Measurements from ENCODE around the gene EIF1B.
A peak's percentile ranks its signal among the peaks of the same experiment; 100 is the strongest.
"Not testable (repeated sequence)": the region's sequence is repeated elsewhere in the genome, so short reads cannot be mapped to it uniquely, and the experiment has no call there.

EIF1B gene

GRCh38 chr3:40309418-40309924 lies at the start of gene EIF1B:
Gene EIF1B (plus strand): TSS chr3:40309707. CDS start chr3:40309942, 235 bp downstream.
- DNase-seq, result peak; percentile 84

DNA sequence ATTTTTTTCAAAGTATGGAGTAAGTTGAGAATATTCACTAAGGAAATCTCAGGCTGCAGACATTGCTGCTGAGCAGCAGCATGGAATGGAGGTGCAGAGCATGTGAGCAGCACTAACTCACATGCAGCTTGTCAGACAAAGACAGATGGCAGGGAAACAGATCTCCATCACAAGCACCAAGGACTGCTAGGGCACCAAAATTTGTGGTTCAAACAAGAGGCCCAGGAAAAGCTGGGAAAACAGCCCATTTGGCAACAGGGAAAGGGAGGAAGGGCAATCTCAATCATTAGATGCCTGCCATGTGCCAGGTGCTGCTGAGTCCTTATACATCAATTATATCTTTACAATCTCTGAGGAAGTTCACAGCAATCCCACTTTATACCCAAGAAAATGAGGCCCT lies 47.2 kb upstream of the EIF1B start:
- no peak for DNase-seq

DNA sequence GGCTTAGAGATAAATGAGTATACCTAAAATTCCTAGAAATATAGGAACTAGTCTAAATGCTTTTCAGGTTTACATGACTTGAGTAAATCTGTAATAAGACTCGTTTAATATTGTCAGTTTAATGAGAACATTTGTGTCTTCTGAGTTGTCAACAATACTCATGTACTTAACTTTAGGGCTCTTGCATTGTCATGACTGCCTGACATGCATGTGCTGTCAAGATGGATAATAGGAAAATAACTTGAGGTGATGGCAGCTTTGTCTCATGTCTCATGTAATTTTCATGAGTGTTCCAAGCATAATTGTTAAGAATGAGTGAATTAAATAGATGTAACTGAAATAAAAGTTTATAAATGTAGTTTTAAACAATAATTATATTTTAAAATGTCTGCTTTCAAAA lies 45.1 kb upstream of the EIF1B start:
- no peak for DNase-seq

- no peak for DNase-seq
Measured at GRCh38 chr3:40265181-40265580, 44.3 kb upstream of the EIF1B start.

- no peak for DNase-seq
Measured at GRCh38 chr3:40267937-40268724, 41.4 kb upstream of the EIF1B start.

DNA sequence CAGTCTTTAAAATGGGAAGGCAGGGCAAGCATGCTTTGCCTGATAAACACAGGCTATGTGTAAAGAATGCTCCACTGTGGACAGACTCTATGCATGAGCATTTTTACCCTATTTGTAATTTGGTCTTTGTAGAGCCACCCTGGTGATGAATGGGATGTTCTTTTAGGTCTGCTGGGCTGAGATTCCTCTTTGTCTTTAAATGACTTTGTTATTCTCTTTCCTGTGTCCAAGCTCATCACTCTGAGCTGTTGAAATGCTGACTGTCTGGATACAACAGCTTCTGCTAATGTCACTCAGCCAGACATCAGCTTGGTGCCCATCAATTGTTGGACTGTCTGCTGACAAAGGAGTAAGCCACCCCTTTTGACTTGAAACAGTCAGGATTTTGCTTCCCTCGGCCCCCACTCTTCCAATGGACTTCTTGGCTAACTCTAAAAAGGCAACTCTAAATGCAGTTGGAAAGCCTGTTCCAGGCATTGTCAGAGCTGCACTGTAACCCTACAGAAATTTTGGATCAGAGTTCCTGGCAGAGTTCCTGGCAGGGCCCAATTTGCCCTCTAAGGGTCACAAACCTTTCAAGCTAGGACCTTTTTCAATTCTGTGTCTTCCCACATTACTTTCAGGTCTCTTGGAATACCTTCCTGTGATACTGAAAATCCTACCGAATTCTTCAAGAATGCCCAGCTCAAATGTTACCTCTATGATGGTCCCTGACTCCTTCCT lies 40.5 kb upstream of the EIF1B start:
- DNase-seq, result no peak

- no peak for DNase-seq
Measured at GRCh38 chr3:40278791-40279190, 30.7 kb upstream of the EIF1B start.

GRCh38 chr3:40281995-40282394 lies 27.5 kb upstream of the EIF1B start:
- DNase-seq, result no peak

DNA sequence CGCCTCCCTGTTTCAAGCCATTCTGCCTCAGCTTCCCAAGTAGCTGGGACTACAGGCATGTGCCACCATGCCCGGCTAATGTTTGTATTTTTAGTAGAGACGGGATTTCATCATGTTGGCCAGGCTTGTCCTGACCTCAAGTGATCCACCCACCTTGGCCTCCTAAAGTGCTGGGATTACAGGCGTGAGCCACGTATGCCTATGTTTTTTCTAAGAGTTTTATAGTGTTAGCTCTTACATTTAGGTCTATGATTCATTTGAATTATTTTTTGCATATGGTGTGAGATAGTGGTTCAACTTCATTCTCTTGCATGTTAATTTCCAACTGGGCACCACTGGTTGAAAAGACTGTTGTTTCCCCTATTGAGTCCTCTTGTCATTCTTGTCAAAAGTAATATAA lies 26.4 kb upstream of the EIF1B start:
- not testable (repeated sequence) for DNase-seq

DNA sequence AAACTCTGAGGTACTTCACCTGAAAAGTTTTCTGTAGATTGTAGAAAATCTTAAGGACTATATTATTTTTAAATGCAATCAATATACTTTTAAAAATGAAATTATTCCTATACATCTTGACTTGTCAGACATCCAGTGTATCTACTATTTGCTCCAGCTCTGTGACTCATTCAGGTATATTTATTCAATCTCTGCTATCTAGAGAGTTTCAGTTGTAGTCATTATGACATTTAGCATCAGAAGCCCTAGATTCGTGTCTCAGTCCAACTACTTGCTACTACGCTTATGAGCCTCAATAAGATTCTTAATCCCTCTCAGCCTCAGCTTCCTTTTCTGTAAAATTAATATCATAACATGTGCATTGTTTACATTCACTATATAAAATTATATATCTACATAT lies 22.3 kb upstream of the EIF1B start:
- DNase-seq, result no peak

DNA sequence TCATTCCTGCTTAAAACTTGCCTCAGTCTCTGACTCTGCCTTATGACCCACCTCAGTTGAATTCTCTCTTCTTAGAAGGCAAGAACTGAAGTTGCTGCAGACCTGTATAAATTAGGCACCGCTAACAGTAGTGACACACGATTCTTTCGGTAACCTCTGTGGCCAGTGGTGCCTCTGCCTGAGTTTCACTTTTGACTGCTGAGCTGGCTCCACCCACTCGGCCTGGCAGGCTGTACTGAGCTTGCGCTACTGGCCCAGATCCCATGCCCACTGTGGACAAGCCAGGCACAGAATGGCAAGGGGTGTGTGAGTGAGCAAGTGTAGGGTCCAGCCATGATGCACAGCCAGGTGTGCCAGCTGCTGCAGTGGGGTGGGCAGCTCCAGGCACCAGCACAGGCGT lies 19.1 kb upstream of the EIF1B start:
- DNase-seq, result no peak

GRCh38 chr3:40291471-40291870 lies 18.0 kb upstream of the EIF1B start:
- DNase-seq, result no peak

DNA sequence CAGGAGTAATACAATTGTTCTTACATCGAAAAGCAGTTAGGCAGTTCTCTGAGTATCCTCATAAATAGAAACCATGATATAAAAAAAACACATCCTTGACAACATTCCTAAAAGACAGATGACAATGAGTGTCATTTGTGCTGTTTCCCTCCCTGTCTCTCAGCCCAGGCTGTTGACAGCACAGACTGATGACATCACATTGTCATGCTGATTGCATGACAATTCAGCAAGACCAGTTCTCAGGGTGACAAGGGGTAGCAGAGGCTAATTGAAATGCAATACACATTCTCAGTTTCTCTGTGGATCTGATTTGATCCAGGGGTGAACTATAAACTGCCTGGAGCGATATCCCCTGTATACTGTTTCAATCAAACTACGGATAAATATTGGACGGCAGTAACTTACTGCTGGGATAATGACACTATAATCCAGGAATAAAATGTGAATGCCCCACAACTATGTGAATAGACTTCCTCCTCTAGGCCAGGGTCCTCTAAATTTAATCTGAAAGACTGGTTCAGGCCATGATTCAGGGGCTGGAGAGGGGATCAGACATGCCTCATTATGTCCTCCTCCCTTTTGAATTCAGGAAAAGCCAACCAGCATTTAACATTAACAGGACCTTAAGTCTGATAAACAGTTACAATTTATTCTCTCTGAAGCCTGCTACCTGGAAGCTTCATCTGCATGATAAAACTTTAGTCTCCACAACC lies 16.7 kb upstream of the EIF1B start:
- no peak for DNase-seq

DNA sequence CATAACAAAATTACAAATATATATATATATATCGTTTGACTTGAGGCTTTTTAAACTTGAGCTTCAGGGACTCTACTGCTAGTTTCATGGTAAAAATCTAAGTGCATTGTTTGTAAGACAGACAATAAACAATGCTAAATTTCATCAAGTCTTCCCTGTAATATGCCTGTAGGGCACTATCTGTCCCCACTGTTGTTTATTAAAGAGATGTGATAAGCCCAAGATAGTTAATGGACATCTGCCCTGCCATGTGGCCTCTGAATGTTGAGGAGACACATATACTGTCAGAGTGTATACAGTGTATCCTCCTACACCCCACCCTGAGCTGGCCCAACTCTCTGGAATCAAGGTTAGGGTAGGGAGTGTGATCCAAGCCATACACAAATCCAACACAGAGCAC lies 15.1 kb upstream of the EIF1B start:
- no peak for DNase-seq

DNA sequence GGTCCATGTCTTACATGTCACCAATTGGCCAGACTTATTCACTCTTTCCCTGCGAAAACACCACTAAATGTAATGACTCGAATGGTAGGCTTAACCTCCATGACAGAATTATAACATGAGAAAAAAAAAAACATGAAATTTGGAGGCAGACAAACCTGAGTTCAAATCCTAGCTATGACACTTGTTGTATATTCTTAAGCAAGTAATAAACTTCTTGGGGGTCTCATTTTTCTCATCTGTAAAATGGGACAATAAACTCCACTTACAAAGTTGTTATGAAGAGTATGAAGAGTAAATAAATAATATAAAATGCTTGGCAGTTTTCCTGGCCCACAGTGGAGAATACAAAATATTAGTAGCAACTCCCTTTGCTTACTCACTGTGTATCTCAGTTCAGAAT lies 11.4 kb upstream of the EIF1B start:
- no peak for DNase-seq

GRCh38 chr3:40299130-40299720 lies 10.3 kb upstream of the EIF1B start:
- no peak for DNase-seq

DNA sequence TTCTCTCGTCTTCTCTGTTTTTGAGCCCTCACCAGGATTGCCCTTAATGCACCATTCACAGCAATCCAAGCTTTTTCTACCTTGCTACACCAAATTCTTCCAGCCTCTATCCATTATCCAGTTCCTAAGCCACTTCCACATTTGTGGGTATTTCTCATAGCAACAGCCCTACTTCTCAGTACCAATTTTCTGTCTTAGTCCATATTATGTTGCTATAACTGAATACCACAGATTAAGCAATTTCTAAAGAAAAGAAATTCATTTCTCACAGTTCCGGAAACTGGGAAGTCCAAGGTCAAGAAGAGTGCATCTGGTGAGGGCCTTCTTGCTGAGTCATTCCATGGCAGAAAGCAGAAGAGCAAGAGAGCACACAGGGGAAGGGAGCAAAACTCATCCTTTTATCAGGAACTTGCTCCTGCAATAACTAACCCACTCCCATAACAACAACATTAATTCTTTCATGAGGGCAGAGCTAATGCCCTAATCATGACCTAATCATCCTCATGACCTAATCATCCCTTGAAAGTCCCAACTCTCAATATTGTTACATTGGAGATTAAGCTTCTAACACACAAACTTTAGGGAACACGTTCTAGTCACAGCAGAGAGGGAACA lies 9.7 kb upstream of the EIF1B start:
- no peak for DNase-seq

- no peak for DNase-seq
Measured at GRCh38 chr3:40302784-40303183, 6.7 kb upstream of the EIF1B start.

DNA sequence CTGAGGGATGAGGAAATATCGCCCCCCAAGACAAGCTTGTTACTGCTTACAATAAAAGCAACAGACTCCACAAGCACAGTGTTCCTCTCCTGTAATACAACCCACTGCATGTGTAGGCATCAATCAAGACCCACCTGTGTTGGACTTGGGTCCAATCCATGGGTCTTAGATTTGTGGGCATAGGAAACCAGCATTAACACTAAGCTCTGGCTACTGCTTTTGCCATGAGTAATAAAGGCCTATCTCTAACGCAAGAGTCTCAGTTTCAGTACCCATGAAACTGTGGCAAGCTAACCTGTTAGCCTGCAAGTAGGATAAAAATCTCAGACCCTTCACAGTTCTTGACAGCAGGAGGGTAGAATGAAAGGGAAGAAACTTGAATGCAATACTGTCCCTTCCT lies 5.2 kb upstream of the EIF1B start:
- no peak for DNase-seq

GRCh38 chr3:40306336-40306735 lies 3.2 kb upstream of the EIF1B start:
- DNase-seq, result no peak

- no peak for DNase-seq
Measured at GRCh38 chr3:40307176-40307575, 2.3 kb upstream of the EIF1B start.

- DNase-seq, result no peak
Measured at GRCh38 chr3:40308725-40309417, 636 bp upstream of the EIF1B start.
